ENCODE results near the gene TMEM250.

The TMEM250 gene

GRCh38 chr9:136132512-136133050 lies 13.9 kb upstream of the TMEM250 start:
- DNase-seq (ENCODE audit: low read depth, low spot score), result no peak

GRCh38 chr9:136131629-136132511 lies 13.2 kb upstream of the TMEM250 start:
- no peak for DNase-seq (ENCODE audit: low read depth, low spot score)

- DNase-seq (ENCODE audit: low read depth, low spot score), result no peak
Measured at GRCh38 chr9:136129176-136129575, 10.5 kb upstream of the TMEM250 start.

- DNase-seq (ENCODE audit: low read depth, low spot score), result no peak
Measured at GRCh38 chr9:136128436-136128835, 9.8 kb upstream of the TMEM250 start.

- no peak for DNase-seq (ENCODE audit: low read depth, low spot score)
Measured at GRCh38 chr9:136127313-136127712, 8.6 kb upstream of the TMEM250 start.

- DNase-seq (ENCODE audit: low read depth, low spot score), result no peak
Measured at GRCh38 chr9:136124976-136125692, 6.5 kb upstream of the TMEM250 start.

GRCh38 chr9:136122425-136123383 lies 4.0 kb upstream of the TMEM250 start:
- no peak for DNase-seq (ENCODE audit: low read depth, low spot score)

GRCh38 chr9:136121801-136122200 lies 3.1 kb upstream of the TMEM250 start:
- DNase-seq (ENCODE audit: low read depth, low spot score), result no peak

- no peak for DNase-seq (ENCODE audit: low read depth, low spot score)
Measured at GRCh38 chr9:136120438-136120844, 1.8 kb upstream of the TMEM250 start.

- no peak for DNase-seq (ENCODE audit: low read depth, low spot score)
Measured at GRCh38 chr9:136119883-136120393, 1.3 kb upstream of the TMEM250 start.

- no peak for DNase-seq (ENCODE audit: low read depth, low spot score)
Measured at GRCh38 chr9:136119061-136119882, 597 bp upstream of the TMEM250 start.

- no peak for DNase-seq (ENCODE audit: low read depth, low spot score)
Measured at GRCh38 chr9:136117916-136118319, 757 bp downstream of the TMEM250 start.

GRCh38 chr9:136117291-136117915 lies 1.3 kb downstream of the TMEM250 start:
- DNase-seq (ENCODE audit: low read depth, low spot score), result no peak

- no peak for DNase-seq (ENCODE audit: low read depth, low spot score)
Measured at GRCh38 chr9:136116360-136117098, 2.1 kb downstream of the TMEM250 start.

- DNase-seq (ENCODE audit: low read depth, low spot score), result no peak
Measured at GRCh38 chr9:136115641-136116359, 2.9 kb downstream of the TMEM250 start.

GRCh38 chr9:136115206-136115605 lies 3.5 kb downstream of the TMEM250 start:
- DNase-seq (ENCODE audit: low read depth, low spot score), result no peak

- no peak for DNase-seq (ENCODE audit: low read depth, low spot score)
Measured at GRCh38 chr9:136114610-136115009, 4.1 kb downstream of the TMEM250 start.

GRCh38 chr9:136112541-136112940 lies 6.1 kb downstream of the TMEM250 start:
- no peak for DNase-seq (ENCODE audit: low read depth, low spot score)
